HCT116 (cell line): Measurements from ENCODE around the gene SLAMF8. TPM values are rescaled to one million over a fixed set of nuclear protein-coding genes. Genes with fewer than 3 reads are reported as not detected.

Experiments used
- ATAC-seq: fragments of 200-7000 bp; cut with Tn5 transposase; 2 replicates; pipeline ENCODE4 v1.9.1; 2020; ENCODE audit warnings: mild to moderate bottlenecking, moderate library complexity
- BruUV-seq: library from RNA; stranded (reverse); fragments of 400-500 nt; replicated peaks from 2 replicates; lab custom pipeline; 2021; lab: Mats Ljungman, UMichigan
- CTCF ChIA-PET: fragments of 300-600 bp; sonication (Branson Sonifier 250); formaldehyde crosslinking; loops from one replicate; lab custom pipeline; 2021; ENCODE audit warnings: antibody characterized with exemption; lab: Charles Lee
- POLR2A ChIA-PET: fragments of 300-600, 350-600 bp; sonication (Branson Sonifier 250); formaldehyde crosslinking; loops from one replicate; lab custom pipeline; 2021; ENCODE audit warnings: antibody characterized with exemption; lab: Charles Lee
- RAD21 ChIA-PET, 2 experiments: fragments of 300-600 bp; sonication (Branson Sonifier 250); formaldehyde crosslinking; loops; one replicate each; lab custom pipeline; 2023; ENCODE audit warnings: low total read pairs in 2 of 2; ENCODE audit not compliant: uncharacterized antibody in 2 of 2, unreplicated experiment in 2 of 2, low non-redundant PET in 1 of 2; lab: Charles Lee
- DNase-seq: peaks from one replicate; pipeline ENCODE4 v3.0.0-alpha.2; 2010; ENCODE audit warnings: low read depth, low spot score
- H2AFZ ChIP-seq: fragments of 200-600 bp; shearing (Covaris generic), sonication (generic); 2 replicates; pipeline ENCODE4 v1.6.1; 2017; ENCODE audit warnings: low read depth, mixed run types, mixed read lengths, antibody characterized with exemption, low read length; ENCODE audit not compliant: poor library complexity, severe bottlenecking
- H3K27ac ChIP-seq: 2 replicates; pipeline ENCODE4 v1.5.1; 2012; ENCODE audit warnings: low read depth, low read length
- H3K27me3 ChIP-seq: fragments of 200-600 bp; sonication (generic); 2 replicates; pipeline ENCODE4 v1.6.1; 2016; ENCODE audit warnings: mixed run types, low read length, mixed read lengths; ENCODE audit not compliant: insufficient read depth
- H3K36me3 ChIP-seq, 2 experiments: fragments of 200-500 bp in 1 of 2; fragments of 200-600 bp in 1 of 2; sonication (Bioruptor generic) in 1 of 2; sonication (generic) in 1 of 2; 2 replicates each; pipeline versions ENCODE4 v1.5.1 to v1.6.1; 2014 to 2016; ENCODE audit warnings: low read length in 2 of 2, inconsistent platforms in 1 of 2, mixed read lengths in 1 of 2, mixed run types in 1 of 2; ENCODE audit not compliant: insufficient read depth in 2 of 2, control insufficient read depth in 1 of 2
- H3K4me1 ChIP-seq, 2 experiments: fragments of 200-600 bp in 1 of 2; sonication (generic) in 1 of 2; 2 replicates each; pipeline versions ENCODE4 v1.5.1 to v1.6.1; 2012 to 2017; ENCODE audit warnings: low read length in 2 of 2, inconsistent platforms in 1 of 2, mild to moderate bottlenecking in 1 of 2, mixed read lengths in 1 of 2, mixed run types in 1 of 2, moderate library complexity in 1 of 2; ENCODE audit not compliant: insufficient read depth in 2 of 2, control insufficient read depth in 1 of 2
- H3K4me2 ChIP-seq: fragments of 200-600 bp; sonication (generic); 2 replicates; pipeline ENCODE4 v1.6.1; 2017; ENCODE audit warnings: mixed run types, low read length, mixed read lengths
- H3K4me3 ChIP-seq, 2 experiments: fragments of 200-600 bp in 1 of 2; sonication (generic) in 1 of 2; replicated peaks in 1 of 2; 2 replicates each; pipeline ENCODE4 v1.5.1; 2011 to 2016; ENCODE audit warnings: low read length in 2 of 2, control low read depth in 1 of 2, low read depth in 1 of 2, mild to moderate bottlenecking in 1 of 2, mixed read lengths in 1 of 2, mixed run types in 1 of 2
- H3K79me2 ChIP-seq: fragments of 200-600 bp; sonication (generic); 2 replicates; pipeline ENCODE4 v1.6.1; 2017; ENCODE audit warnings: mild to moderate bottlenecking, mixed run types, low read length, moderate library complexity, mixed read lengths; ENCODE audit not compliant: insufficient read depth
- H3K9ac ChIP-seq: fragments of 200-600 bp; sonication (generic); 2 replicates; pipeline ENCODE4 v1.6.1; 2016; ENCODE audit warnings: low read length, mixed read lengths
- H3K9me2 ChIP-seq: fragments of 200-600 bp; sonication (generic), shearing (Covaris generic); 2 replicates; pipeline ENCODE4 v1.6.1; 2017; ENCODE audit warnings: mixed run types, mild to moderate bottlenecking, moderate library complexity; ENCODE audit not compliant: insufficient read depth
- H3K9me3 ChIP-seq, 2 experiments: fragments of 200-500 bp in 1 of 2; fragments of 200-600 bp in 1 of 2; sonication (Bioruptor generic) in 1 of 2; sonication (generic) in 1 of 2; 2 replicates each; pipeline ENCODE4 v1.6.1; 2014 to 2017; ENCODE audit warnings: low read length in 2 of 2, mixed read lengths in 2 of 2, inconsistent platforms in 1 of 2, low read depth in 1 of 2, mild to moderate bottlenecking in 1 of 2, mixed run types in 1 of 2, moderate library complexity in 1 of 2; ENCODE audit not compliant: control insufficient read depth in 1 of 2, insufficient read depth in 1 of 2
- H4K20me1 ChIP-seq: fragments of 200-600 bp; sonication (generic), shearing (Covaris generic); 2 replicates; pipeline ENCODE4 v1.6.1; 2017; ENCODE audit warnings: mixed run types, mild to moderate bottlenecking, moderate library complexity; ENCODE audit not compliant: insufficient read depth
- CBX3 ChIP-seq: IDR thresholded peaks from 2 replicates; pipeline ENCODE4 v1.6.1; 2012; ENCODE audit warnings: low read depth
- CTCF ChIP-seq, 3 experiments: fragments of 200-600 bp in 1 of 3; sonication (generic) in 1 of 3; IDR thresholded peaks in 2 of 3; conservative IDR thresholded peaks in 1 of 3; 2 replicates each; pipeline ENCODE4 v1.5.1; 2012 to 2017; ENCODE audit warnings: low read depth in 2 of 3, low read length in 2 of 3, antibody characterized with exemption in 1 of 3, borderline replicate concordance in 1 of 3, control low read depth in 1 of 3, mild to moderate bottlenecking in 1 of 3, mixed read lengths in 1 of 3, mixed run types in 1 of 3, moderate library complexity in 1 of 3; ENCODE audit not compliant: insufficient read depth in 1 of 3
- FOSL1 ChIP-seq: IDR thresholded peaks from 2 replicates; pipeline ENCODE4 v1.6.1; 2012; ENCODE audit warnings: low read depth
- JUND ChIP-seq: IDR thresholded peaks from 2 replicates; pipeline ENCODE4 v1.6.1; 2012
- MAX ChIP-seq: IDR thresholded peaks from 2 replicates; pipeline ENCODE4 v1.6.1; 2012
- POLR2A ChIP-seq: IDR thresholded peaks from 2 replicates; pipeline ENCODE4 v1.7.0; 2011; ENCODE audit warnings: borderline replicate concordance; ENCODE audit not compliant: insufficient read depth, insufficient read length; ENCODE audit errors: extremely low read depth
- REST ChIP-seq: IDR thresholded peaks from 2 replicates; pipeline ENCODE4 v1.6.1; 2012; ENCODE audit warnings: low read depth
- SP1 ChIP-seq: IDR thresholded peaks from 2 replicates; pipeline ENCODE4 v1.6.1; 2012; ENCODE audit warnings: low read depth
- SRF ChIP-seq: IDR thresholded peaks from 2 replicates; pipeline ENCODE4 v1.6.1; 2012; ENCODE audit warnings: low read depth
- TCF7L2 ChIP-seq: IDR thresholded peaks from 2 replicates; pipeline ENCODE4 v1.7.0; 2011; ENCODE audit warnings: borderline replicate concordance, inconsistent platforms; ENCODE audit not compliant: insufficient read depth, insufficient read length; ENCODE audit errors: extremely low read depth
- ZFX ChIP-seq: fragments of 450-650 bp; IDR thresholded peaks from 2 replicates; pipeline ENCODE4 v1.6.1; 2017
- intact Hi-C: fragments of 100-400 bp; cut with micrococcal nuclease; formaldehyde crosslinking; loops from 2 replicates; pipeline ENCODE4 v1.10.0; 2022
- total RNA-seq: library from RNA; stranded (reverse); gene quantifications from one replicate; pipeline ENCODE4 v1.2.1, GENCODE V29; 2021; ENCODE audit not compliant: unreplicated experiment

SLAMF8 gene
- total RNA-seq, 1 experiment from 2014 or later = not detected

GRCh38 chr1:159879136-159879535 lies 52.5 kb downstream of the SLAMF8 start:
- Histone ChIP-seq H3K27ac (no peak overlapping the region), H3K4me2 (no peak overlapping the region), H3K4me1 (peaks cover 21 to 37% of the 10 kb centered on the region in 2 experiments), H3K9me3 (no peaks in the 10 kb centered on the region), H3K79me2 (no peaks in the 10 kb centered on the region), H3K9me2 (no peaks in the 10 kb centered on the region), H3K36me3 (no peaks in the 10 kb centered on the region), H3K27me3 (no peaks in the 10 kb centered on the region), H3K9ac (no peak overlapping the region), H3K4me3 (no peak overlapping the region), H4K20me1 (no peaks in the 10 kb centered on the region), H2AFZ (no peak overlapping the region)
- DNase-seq (no peak), ATAC-seq (no peak)
- TF ChIP-seq JUND = no peak
- no peak for TF ChIP-seq FOSL1
- no peak for TF ChIP-seq CTCF (IDR thresholded peaks at IDR 0.05 in 2 of 3, conservative IDR thresholded peaks at IDR 0.05 in 1 of 3; ENCODE audit: borderline replicate concordance in 1 of 3, insufficient read depth in 1 of 3, low read depth in 2 of 3, low read length in 2 of 3)
- TF ChIP-seq CBX3 = no peak
- TF ChIP-seq SP1 = no peak
- TF ChIP-seq REST = no peak
- TF ChIP-seq SRF = no peak
- TF ChIP-seq TCF7L2 = no peak
- TF ChIP-seq ZFX = no peak
- TF ChIP-seq MAX = no peak
- TF ChIP-seq POLR2A = no peak
- CTCF ChIA-PET = interaction anchor here (1.3 to 1.9 kb wide), 4 partner anchors 12 to 89 kb away, joined by 3 to 5 read pairs (median 4); no protein-coding TSS in a partner anchor
- intact Hi-C loops = no loop called here
- RAD21 ChIA-PET = no interaction called here
- no TSS peak for BruUV-seq
- POLR2A ChIA-PET = no interaction called here
